Measurements from ENCODE around the gene TYMS. TPM values are rescaled to one million over a fixed set of nuclear protein-coding genes. Genes with fewer than 3 reads are reported as not detected.
A peak's percentile ranks its signal among the peaks of the same experiment; 100 is the strongest.

Gene TYMS
- polyA plus RNA-seq, 3 donors: 114 to 155 (median 150) TPM

- DNase-seq (ENCODE audit: extremely low read depth in 1 of 11, low read depth in 9 of 11, low spot score in 4 of 11): no peak
Observed at GRCh38 chr18:692824-693223, 35.4 kb downstream of the TYMS start.

DNA sequence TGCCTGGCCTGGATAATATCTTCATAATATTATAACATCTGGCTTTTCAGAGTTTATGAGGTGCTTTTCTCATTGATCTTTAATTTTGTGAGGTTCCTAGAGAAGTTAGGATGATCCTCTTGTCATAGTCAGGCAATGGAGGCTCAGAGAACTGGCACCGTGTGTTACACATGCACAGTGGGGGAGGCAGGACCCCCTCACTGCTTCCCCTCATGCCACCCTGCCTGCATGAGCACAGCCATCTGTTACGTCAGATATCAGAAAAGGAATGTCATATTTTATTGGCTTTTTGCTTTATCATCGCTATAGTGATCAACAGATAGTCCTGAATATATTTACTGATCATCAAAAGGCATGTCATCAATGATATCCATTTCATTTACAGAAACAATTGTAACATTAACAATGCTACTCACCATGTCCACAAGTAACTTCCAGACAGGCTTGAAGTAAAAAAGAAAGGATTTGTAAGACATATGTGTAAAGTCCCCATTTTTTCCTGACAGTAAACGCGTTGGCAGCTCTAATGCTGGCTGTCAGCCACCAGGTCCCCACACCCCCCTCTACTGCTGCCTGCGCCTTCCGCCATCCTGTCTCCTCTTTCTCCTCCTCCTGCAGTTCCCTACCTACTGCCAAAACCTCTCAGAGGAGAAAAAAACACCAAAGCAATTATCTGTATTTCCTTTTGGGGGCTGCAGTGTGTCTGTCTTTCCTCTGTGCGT is 36.2 kb downstream of the TYMS start:
- DNase-seq (ENCODE audit: extremely low read depth in 1 of 11, low read depth in 9 of 11, low spot score in 4 of 11): no peak

GRCh38 chr18:697012-697411 is 39.6 kb downstream of the TYMS start:
- no peak for DNase-seq (ENCODE audit: extremely low read depth in 1 of 11, low read depth in 9 of 11, low spot score in 4 of 11)

DNA sequence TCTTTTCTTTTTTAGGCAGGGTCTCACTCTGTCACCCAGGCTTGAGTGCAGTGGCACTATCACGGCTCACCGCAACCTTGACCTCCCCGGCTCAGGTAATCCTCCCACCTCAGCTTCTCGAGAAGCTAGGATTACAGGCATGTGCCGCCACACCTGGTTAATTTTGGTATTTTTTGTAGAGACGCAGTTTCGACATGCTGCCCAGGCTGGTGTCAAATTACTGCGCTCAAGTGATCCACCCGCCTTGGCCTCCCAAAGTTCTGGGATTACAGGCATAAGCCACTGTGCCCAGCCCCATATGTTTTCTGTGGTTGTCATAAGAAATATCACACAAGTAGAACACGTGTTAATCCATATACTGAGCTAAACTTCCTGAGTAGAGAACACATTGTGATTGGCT is 40.3 kb downstream of the TYMS start:
- peak in 4 of 11 donors; percentile 12 to 42 (median 24) for DNase-seq (ENCODE audit: extremely low read depth in 1 of 11, low read depth in 9 of 11, low spot score in 4 of 11)

DNA sequence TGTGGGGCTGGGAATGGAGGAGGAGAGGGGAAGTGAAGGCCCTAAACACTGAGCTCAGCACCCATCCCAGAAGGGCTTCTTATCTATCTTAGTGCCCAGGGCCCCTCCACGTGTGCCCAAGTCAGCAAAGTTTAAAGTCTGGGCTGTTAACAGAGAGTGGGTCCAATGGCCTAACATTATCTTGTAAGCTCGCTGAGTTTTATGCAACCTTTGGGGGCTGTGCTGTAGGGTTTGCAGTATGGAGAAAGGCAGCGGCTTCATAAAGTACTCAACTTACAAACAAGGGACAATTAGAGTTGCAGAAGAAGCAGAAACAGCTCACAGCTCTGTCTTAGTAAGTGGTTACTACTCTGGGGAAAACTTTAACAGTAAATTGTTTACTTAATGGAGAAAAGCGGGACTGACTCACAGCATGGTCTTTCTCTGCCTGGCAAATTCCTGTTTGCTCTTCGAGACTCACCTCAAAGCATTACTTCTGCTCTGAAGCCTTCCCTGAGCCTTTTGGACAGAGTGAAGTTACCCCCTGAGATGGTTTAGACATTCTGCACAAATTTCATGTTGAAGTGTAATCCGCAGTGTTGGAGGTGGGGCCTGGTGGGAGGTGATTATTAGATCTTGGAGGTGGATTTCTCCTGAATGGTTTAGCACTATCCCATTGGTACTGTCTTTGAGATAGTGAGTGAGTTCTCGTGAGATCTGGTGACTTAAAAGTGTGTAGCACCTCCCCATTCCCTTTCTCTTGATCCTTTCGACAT is 45.9 kb downstream of the TYMS start:
- DNase-seq (ENCODE audit: extremely low read depth in 1 of 11, low read depth in 9 of 11, low spot score in 4 of 11): no peak

- no peak for DNase-seq (ENCODE audit: extremely low read depth in 1 of 11, low read depth in 9 of 11, low spot score in 4 of 11)
Observed at GRCh38 chr18:706405-706804, 49.0 kb downstream of the TYMS start.

- no peak for DNase-seq (ENCODE audit: extremely low read depth in 1 of 11, low read depth in 9 of 11, low spot score in 4 of 11)
Observed at GRCh38 chr18:708096-708495, 50.6 kb downstream of the TYMS start.

- no peak for DNase-seq (ENCODE audit: extremely low read depth in 1 of 11, low read depth in 9 of 11, low spot score in 4 of 11)
Observed at GRCh38 chr18:709771-710170, 52.3 kb downstream of the TYMS start.

DNA sequence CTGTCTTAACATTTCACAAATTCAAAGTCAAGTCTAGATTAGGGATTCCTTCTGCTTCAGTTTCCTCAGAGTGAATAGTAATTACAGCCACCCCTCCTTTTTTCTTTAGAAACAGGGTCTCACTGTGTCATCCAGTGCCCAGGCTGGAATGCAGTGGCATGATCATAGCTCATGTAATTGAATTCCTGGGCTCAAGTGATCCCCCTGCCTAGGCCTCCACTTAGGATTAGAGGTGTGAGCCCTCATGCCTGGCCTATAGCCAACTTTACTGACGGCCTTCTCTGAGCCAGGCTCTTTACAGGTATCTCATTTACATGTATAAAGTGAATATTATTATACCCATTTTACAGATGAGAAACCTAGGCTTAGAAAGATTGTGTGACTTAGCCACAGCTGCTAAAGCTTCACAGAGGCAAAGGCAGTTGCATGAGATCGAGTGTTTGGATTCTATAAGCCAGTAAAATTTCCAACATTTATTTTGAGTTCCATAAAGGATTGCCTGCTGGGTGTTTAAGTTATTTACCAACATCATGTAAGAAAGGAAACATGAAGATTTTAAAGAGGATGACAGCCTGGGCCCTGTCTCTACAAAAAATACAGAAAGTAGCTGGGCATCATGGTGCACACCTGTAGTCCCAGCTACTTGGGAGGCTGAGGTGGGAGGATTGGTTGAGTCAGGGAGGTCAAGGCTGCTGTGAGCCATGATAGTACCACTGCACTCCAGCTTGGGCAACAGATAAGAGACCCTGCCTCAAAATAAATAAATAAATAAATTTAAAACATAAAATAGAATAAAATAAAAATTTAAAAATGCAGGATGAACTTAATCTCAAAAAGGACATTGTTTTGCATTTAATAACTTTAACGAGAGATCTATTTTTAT is 53.2 kb downstream of the TYMS start:
- DNase-seq (ENCODE audit: extremely low read depth in 1 of 11, low read depth in 9 of 11, low spot score in 4 of 11): no peak

GRCh38 chr18:711310-711656 is 53.8 kb downstream of the TYMS start:
- DNase-seq (ENCODE audit: extremely low read depth in 1 of 11, low read depth in 9 of 11, low spot score in 4 of 11): peak in 6 of 11 donors; percentile 10 to 27 (median 20)

GRCh38 chr18:711657-712400 is 54.4 kb downstream of the TYMS start:
- DNase-seq (ENCODE audit: extremely low read depth in 1 of 11, low read depth in 9 of 11, low spot score in 4 of 11): peak in 9 of 11 donors; percentile 38 to 64 (median 53)

DNA sequence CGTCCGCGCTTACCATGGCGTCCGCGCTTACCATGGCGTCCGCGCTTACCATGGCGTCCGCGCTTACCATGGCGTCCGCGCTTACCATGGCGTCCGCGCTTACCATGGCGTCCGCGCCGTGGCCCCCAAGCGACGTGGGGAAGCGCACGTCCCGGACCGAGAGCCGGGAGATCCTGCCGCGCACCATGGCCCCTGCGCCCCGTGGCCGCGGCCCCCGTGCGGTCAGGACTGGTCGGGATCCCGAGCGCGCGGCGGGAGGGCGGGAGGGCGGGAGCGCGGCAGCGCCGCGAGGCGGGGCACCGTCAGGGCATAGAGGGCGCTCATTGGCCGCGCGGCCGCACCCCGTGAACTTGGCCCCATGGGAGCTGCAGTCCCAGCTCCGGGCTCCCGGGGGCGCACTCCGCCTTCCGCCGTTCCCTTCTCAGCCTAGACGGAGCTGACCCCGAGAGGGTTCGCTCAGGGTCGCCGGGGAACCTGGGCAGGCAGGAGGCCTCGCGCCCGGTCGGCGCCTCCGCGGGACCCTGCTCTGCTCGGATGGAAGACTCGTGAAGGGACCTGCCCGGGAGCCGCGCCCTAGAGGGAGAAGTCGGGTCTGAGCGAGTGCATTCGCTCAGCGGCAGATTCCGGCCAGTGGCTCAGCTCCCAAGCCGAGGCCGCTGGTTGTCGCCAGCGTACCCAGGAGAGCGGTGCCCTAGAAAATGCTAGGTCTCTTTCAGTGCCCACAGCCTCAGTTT is 55.1 kb downstream of the TYMS start, which contains the start of gene ENOSF1:
Gene ENOSF1 (minus strand): TSS at position 230 of the 734 bp plus-strand sequence. CDS start 43 bp downstream, at position 187.
- DNase-seq (ENCODE audit: extremely low read depth in 1 of 11, low read depth in 9 of 11, low spot score in 4 of 11): peak in 10 of 11 donors; percentile 55 to 82 (median 72)

DNA sequence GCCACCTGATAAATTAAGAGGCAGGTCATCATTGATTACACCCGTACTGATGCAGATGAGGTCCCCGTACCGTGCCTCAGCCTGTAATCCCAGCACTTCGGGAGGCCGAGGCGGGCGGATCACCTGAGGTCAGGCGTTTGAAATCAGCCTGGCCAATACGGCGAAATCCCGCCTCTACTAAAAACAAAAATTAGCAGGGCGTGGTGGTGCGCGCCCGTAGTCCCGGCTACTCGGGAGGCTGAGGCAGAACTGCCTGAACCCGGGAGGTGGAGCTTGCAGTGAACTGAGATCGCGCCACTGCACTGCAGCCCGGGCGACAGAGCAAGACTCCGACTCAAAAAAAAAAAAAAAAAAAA is 55.7 kb downstream of the TYMS start:
- DNase-seq (ENCODE audit: extremely low read depth in 1 of 11, low read depth in 9 of 11, low spot score in 4 of 11): no peak

GRCh38 chr18:715626-716025 is 58.2 kb downstream of the TYMS start:
- no peak for DNase-seq (ENCODE audit: extremely low read depth in 1 of 11, low read depth in 9 of 11, low spot score in 4 of 11)

DNA sequence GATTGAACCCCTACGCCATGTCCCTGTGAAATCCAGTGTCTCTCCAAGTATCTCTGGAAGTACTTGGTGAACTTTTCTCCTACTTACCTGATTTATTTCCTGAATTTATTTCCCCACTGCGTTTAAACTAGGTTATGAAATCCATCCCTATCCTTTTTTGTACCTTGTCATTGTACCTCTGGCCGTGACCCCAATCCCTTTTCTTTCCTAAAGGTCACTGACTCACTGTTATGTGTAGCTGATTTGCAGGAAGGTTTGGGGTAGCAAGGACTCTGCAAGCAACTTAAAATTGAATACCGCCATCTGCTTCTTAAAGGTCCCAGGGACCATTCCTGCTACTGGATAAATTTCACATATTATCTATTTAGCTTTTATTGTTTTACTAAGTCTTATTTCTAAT is 59.5 kb downstream of the TYMS start:
- no peak for DNase-seq (ENCODE audit: extremely low read depth in 1 of 11, low read depth in 9 of 11, low spot score in 4 of 11)
